Pericardium fibroblast (primary cell): ENCODE results near the gene ODC1. TPM values are rescaled to one million over a fixed set of nuclear protein-coding genes. Genes with fewer than 3 reads are reported as not detected.

Experiments
- total RNA-seq: library from RNA; depleted of rRNA; stranded (reverse); fragments of >200 nt; gene quantifications from 2 replicates; pipeline ENCODE4 v1.2.3, GENCODE V29; 2015

Gene ODC1
- total RNA-seq = 73.6 and 111 TPM in 2 replicates

DNA sequence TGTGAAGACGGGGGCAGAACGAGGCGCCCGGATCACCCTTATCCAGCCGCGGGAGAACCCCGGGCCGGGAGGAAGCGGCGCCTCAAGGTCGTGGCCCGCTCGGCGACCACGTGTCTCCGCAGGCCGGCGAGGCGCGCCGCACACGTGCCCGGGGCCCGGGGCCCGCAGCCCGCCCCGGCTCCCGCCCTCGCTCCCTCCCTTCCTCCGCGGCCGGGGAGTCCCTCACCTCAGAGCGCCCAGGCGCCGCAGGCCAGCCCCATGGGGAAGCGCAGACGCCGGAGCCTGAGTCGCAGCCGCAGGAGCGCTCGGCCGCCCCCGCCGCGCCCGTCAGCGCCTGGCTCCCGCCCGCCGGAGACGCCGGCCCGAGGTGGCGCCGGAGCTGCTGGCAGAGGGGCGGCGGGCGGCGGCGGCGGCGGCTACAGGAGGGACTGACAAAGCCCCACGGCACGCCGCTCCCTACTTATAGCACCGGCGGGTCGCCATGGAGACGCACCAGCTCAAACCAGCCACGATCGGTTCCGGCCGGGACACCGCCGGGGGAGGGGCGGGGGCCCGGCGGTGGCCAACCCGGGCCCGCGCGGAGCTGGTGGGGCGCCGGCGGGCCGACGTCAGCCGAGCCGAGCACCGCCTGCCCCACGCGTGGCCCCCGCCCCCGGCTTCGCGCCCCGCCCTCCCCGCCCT is at the start of gene ODC1:
TSS of gene ODC1 (minus strand) at position 433 of the 681 bp plus-strand sequence. CDS start 3,295 bp downstream, outside the sequence.

Other genes starting within 250 kb of the ODC1 start
- gene HPCAL1, start 145.4 kb downstream of the ODC1 start, total RNA-seq = 24.2 and 73.9 TPM in 2 replicates
- 19.7 and 22.6 TPM in 2 replicates for gene NOL10, start 241.6 kb upstream of the ODC1 start, total RNA-seq